ENCODE results near the gene STK32C. TPM values are rescaled to one million over a fixed set of nuclear protein-coding genes. Genes with fewer than 3 reads are reported as not detected.

Gene STK32C
- polyA plus RNA-seq, 2 of the 4 experiments (the other 2 are of a cell fraction) = 29.9 to 43.6 TPM

DNA sequence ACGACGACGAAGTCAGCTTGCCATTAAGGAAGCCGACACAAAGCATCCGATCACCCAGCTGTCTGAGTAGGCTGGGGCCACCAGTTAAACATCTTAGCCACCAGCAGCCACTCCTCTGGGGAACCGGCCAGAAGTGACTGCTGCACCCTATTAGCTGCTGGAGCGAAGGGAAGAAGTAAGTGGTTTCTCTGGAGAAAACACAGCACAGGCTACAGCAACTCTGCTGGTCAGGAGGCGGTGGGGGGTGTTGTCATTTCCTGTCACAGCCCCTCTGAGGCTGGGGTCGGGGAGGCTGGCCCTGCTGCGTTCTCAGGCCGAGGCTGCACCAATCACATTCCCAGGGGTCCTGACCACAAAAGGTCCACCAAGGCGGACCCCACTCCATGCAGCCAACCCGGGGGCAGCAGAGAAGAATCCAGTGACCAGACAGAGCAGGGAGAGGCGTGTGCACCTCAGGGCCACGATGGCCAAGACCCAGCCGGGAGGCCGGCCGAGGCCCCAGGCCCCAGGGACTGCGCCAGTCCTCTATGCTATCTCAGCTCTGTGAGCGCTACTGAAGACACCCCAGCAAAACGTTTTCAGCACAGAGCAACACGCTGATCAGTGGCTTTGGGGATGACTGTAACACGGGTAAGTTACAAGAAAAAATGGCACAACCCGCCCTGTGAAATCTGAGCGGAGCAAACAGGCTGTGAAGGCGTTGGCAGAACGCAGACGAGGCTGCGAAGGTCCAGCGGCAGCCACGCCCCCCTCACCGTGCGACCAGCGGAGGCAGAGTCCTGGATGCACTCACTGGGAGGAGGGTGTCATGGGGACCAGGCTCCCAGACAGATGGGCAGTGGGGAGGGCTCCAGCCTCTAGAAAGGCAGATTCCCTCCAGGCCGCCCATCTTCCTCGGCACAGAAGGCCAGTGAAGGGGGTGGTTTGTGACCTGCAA is 24.8 kb downstream of the STK32C start:
- DNase-seq (ENCODE audit: low read depth in 1 of 2, low spot score in 1 of 2) (no peak), ATAC-seq (no peak; a peak in 2 of 6 replicates), FAIRE-seq (no peak)
- no peak overlapping the region for H3K4me3 ChIP-seq
- TF ChIP-seq, protein P1, sequence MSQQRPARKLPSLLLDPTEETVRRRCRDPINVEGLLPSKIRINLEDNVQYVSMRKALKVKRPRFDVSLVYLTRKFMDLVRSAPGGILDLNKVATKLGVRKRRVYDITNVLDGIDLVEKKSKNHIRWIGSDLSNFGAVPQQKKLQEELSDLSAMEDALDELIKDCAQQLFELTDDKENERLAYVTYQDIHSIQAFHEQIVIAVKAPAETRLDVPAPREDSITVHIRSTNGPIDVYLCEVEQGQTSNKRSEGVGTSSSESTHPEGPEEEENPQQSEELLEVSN (IDR thresholded peaks at IDR 0.05; ENCODE audit: borderline replicate concordance, low read depth) = no peak
- no peak for TF ChIP-seq KDM5A (IDR thresholded peaks at IDR 0.05)
- TF ChIP-seq, protein P2, sequence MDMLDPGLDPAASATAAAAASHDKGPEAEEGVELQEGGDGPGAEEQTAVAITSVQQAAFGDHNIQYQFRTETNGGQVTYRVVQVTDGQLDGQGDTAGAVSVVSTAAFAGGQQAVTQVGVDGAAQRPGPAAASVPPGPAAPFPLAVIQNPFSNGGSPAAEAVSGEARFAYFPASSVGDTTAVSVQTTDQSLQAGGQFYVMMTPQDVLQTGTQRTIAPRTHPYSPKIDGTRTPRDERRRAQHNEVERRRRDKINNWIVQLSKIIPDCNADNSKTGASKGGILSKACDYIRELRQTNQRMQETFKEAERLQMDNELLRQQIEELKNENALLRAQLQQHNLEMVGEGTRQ (IDR thresholded peaks at IDR 0.05) = no peak
- 76% methylated on average over 31 of the region's 36 CpGs for WGBS (ENCODE audit: missing lambda C conversion rate)
- H3K9me3 ChIP-seq = no peaks in the 10 kb centered on the region
- CTCF ChIA-PET = interaction anchor here (0.7 kb wide), 1 partner anchor 14 kb away, joined by 3 read pairs; no protein-coding TSS in a partner anchor
- POLR2A ChIA-PET = no interaction called here
- H3K4me2 ChIP-seq = no peak overlapping the region
- H3K4me1 ChIP-seq = no peaks in the 10 kb centered on the region
- no peak overlapping the region for H3K27ac ChIP-seq

DNA sequence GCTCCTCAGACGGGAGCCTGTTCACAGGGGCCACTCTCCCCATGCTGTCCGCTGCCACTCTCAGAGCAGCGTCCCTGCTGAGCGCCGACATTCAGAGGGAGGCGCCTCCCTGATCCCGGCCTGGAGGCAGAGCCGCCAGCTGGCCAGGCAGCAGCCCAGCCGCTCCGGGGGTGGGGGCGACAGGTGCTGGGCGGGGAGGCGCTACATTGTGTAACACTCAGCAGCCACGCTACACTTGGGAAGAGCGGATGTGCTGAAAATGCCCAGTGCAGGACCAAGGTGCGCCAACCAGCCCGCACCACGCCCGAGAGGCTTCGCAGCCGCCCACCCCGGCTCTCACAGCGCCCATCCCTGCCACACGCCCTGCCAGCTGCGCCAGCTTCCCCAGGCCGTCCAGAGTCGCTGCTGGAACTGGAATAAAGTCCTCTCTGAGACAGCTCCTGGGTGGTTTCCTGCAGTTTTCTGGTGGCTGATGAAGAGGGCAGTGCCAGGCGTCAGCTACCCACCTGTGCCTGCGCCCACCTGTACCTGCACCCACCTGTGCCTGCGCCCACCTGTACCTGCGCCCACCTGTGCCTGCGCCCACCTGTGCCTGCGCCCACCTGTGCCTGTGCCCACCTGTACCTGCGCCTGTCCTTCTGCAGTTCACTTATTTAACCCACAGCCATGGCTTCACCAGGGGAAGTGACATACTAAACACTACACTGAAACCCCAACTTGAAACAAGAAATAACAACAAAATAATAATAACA is 25.7 kb downstream of the STK32C start:
- no peak overlapping the region for H3K4me3 ChIP-seq

DNA sequence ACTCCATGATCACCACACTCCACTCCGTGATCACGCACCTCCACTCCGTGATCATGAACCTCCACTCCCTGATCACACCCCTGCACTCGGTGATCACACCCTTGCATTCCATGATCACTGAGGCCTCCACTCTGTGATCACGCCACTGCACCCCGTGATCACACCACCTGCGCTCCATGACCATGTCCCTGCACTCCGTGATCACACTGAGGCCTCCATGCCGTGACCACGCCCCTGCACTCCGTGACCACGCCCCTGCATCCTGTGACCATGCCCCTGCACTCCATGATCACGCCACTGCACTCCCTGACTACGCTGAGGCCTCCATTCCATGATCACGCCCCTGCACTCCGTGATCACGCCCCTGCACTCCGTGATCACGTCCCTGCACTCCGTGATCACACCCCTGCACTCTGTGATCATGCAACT is 27.1 kb downstream of the STK32C start:
- no peak for FAIRE-seq
- 84% methylated on average over 20 of the region's 20 CpGs for WGBS (ENCODE audit: missing lambda C conversion rate)
- POLR2A ChIA-PET = no interaction called here

More for the DNA sequence above, 25.7 kb downstream of the STK32C start:
- DNase-seq (ENCODE audit: low read depth in 1 of 2, low spot score in 1 of 2) (no peak), FAIRE-seq (no peak), ATAC-seq (no peak)
- ChIA-PET POLR2A (no interaction called here), CTCF (interaction anchor here (0.7 to 0.9 kb wide), 2 partner anchors 13 to 71 kb away, joined by 3 read pairs; no protein-coding TSS in a partner anchor)
- no peaks in the 10 kb centered on the region for H3K9me3 ChIP-seq
- H3K27ac ChIP-seq = no peak overlapping the region
- no peaks in the 10 kb centered on the region for H3K4me1 ChIP-seq
- no peak overlapping the region for H3K4me2 ChIP-seq
- WGBS (ENCODE audit: missing lambda C conversion rate) = 80% methylated on average over 33 of the region's 34 CpGs
- TF ChIP-seq, protein P3, sequence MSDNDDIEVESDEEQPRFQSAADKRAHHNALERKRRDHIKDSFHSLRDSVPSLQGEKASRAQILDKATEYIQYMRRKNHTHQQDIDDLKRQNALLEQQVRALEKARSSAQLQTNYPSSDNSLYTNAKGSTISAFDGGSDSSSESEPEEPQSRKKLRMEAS (IDR thresholded peaks at IDR 0.05) = no peak
- no peak for TF ChIP-seq FOSB (CRISPR knock-in tag; IDR thresholded peaks at IDR 0.05)
- no peak for TF ChIP-seq MAZ (IDR thresholded peaks at IDR 0.05; ENCODE audit: borderline replicate concordance, low read depth, low read length)
- no peak for TF ChIP-seq NR3C1 (IDR thresholded peaks at IDR 0.05)
- TF ChIP-seq ZC3H11A (IDR thresholded peaks at IDR 0.05) = no peak
- TF ChIP-seq MAFK (IDR thresholded peaks at IDR 0.05; ENCODE audit: partially characterized antibody) = no peak
- no peak for TF ChIP-seq HEYL (CRISPR knock-in tag; IDR thresholded peaks at IDR 0.05)
- no peak for TF ChIP-seq TFCP2L1 (CRISPR knock-in tag; IDR thresholded peaks at IDR 0.05)
- TF ChIP-seq SREBF2 (IDR thresholded peaks at IDR 0.05) = no peak
- TF ChIP-seq CEBPB (IDR thresholded peaks at IDR 0.05) = no peak
- no peak for TF ChIP-seq MYC (IDR thresholded peaks at IDR 0.05; ENCODE audit: borderline replicate concordance, low read length)
- TF ChIP-seq TP53 (CRISPR knock-in tag; IDR thresholded peaks at IDR 0.05) = no peak

More for the DNA sequence above, 27.1 kb downstream of the STK32C start:
- Histone ChIP-seq H3K9me3 (no peaks in the 10 kb centered on the region), H3K4me1 (no peaks in the 10 kb centered on the region), H3K27ac (no peak overlapping the region), H3K4me3 (no peak overlapping the region), H3K4me2 (no peak overlapping the region)
- CTCF ChIA-PET = no interaction called here
- ATAC-seq (no peak), DNase-seq (ENCODE audit: low read depth in 1 of 2, low spot score in 1 of 2) (no peak)
- TF ChIP-seq POLR2A (IDR thresholded peaks at IDR 0.05; ENCODE audit: low read length) = 0 out of 2 replicates have a peak, but pooled peaks have one; percentile 8
- no peak for TF ChIP-seq MAZ (IDR thresholded peaks at IDR 0.05; ENCODE audit: borderline replicate concordance, low read depth, low read length)

All from A549 (cell line).